OCI-LY3 (cell line): ENCODE results near the gene CREB3L2.
A peak's percentile ranks its signal among the peaks of the same experiment; 100 is the strongest.

Source experiments
- H2AFZ ChIP-seq: fragments of 200-600, 300-600 bp; shearing (Covaris generic); 2 replicates; pipeline ENCODE4 v1.6.0; 2014; ENCODE audit warnings: antibody characterized with exemption, low read depth, low read length
- H3K27ac ChIP-seq: fragments of 200-600, 300-600 bp; sonication (generic); 2 replicates; pipeline ENCODE4 v1.5.1; 2014; ENCODE audit warnings: mild to moderate bottlenecking, low read length, moderate library complexity, mixed read lengths
- H3K27me3 ChIP-seq: fragments of 200-600, 300-600 bp; sonication (generic); 2 replicates; pipeline ENCODE4 v1.6.1; 2014; ENCODE audit warnings: low read depth, low read length, mixed read lengths
- H3K36me3 ChIP-seq: fragments of 200-600, 300-600 bp; sonication (generic); replicated peaks from 2 replicates; pipeline ENCODE3; 2014; ENCODE audit warnings: low read depth, low read length, mixed read lengths
- H3K4me1 ChIP-seq: fragments of 300-600, 200-600 bp; sonication (generic); 2 replicates; pipeline ENCODE4 v1.6.1; 2014; ENCODE audit warnings: low read length, mixed read lengths
- H3K4me2 ChIP-seq: fragments of 200-600, 300-600 bp; sonication (generic); 2 replicates; pipeline ENCODE4 v1.6.1; 2014; ENCODE audit warnings: low read length, mixed read lengths
- H3K4me3 ChIP-seq: fragments of 300-600, 200-600 bp; sonication (generic); 2 replicates; pipeline ENCODE4 v1.5.1; 2014; ENCODE audit warnings: antibody characterized with exemption, mild to moderate bottlenecking, low read length, moderate library complexity
- H3K79me2 ChIP-seq: fragments of 300-600, 200-600 bp; shearing (Covaris generic); 2 replicates; pipeline ENCODE4 v1.6.1; 2014; ENCODE audit warnings: mild to moderate bottlenecking, low read length, mixed read lengths
- H3K9ac ChIP-seq: fragments of 300-600, 200-600 bp; shearing (Covaris generic); 2 replicates; pipeline ENCODE4 v1.6.0; 2014; ENCODE audit warnings: mild to moderate bottlenecking, low read length, moderate library complexity
- H3K9me3 ChIP-seq: fragments of 200-600, 300-600 bp; shearing (Covaris generic); 2 replicates; pipeline ENCODE4 v1.6.1; 2014; ENCODE audit warnings: low read length, mixed read lengths; ENCODE audit not compliant: insufficient read depth
- H4K20me1 ChIP-seq: fragments of 200-600, 300-600 bp; sonication (generic); 2 replicates; pipeline ENCODE4 v1.6.1; 2016; ENCODE audit warnings: low read length, mixed read lengths; ENCODE audit not compliant: insufficient read depth
- EZH2phosphoT487 ChIP-seq: fragments of 200-600 bp; shearing (Covaris generic); IDR thresholded peaks from 2 replicates; pipeline ENCODE4 v1.6.1; 2018; ENCODE audit warnings: antibody characterized with exemption, mixed run types, low read depth
- TF ChIP-seq, protein P1 (sequence below): fragments of 200-600, 300-600 bp; sonication (generic); IDR thresholded peaks from 2 replicates; pipeline ENCODE4 v1.5.1; 2014; ENCODE audit warnings: antibody characterized with exemption, low read length, low read depth

CREB3L2 gene

DNA sequence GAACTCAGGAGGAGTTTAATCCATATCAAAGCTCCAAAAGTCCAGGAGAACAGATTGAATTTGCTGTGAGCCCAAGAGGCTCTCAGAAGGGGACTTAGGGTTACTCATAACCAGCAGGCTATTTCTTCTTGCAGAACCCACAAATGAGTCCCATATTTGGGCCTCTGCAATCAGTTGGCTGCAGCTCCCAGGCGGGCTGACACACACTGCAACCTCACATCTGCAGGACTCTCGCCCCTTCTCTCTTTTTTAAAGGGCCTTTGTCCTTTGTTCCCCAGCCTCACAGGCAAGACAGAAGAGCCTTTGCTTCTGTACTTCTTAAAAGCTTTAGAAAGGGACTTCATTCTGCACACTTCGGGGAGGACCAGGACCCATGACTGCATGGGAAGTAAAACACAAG, 26.7 kb downstream of the CREB3L2 start:
- H3K4me3 ChIP-seq: no peak overlapping the region
- H3K27me3 ChIP-seq: no peaks in the 10 kb centered on the region
- H3K4me1 ChIP-seq: peaks cover 27% of the 10 kb centered on the region
- no peak for TF ChIP-seq EZH2phosphoT487
- TF ChIP-seq, protein P1, sequence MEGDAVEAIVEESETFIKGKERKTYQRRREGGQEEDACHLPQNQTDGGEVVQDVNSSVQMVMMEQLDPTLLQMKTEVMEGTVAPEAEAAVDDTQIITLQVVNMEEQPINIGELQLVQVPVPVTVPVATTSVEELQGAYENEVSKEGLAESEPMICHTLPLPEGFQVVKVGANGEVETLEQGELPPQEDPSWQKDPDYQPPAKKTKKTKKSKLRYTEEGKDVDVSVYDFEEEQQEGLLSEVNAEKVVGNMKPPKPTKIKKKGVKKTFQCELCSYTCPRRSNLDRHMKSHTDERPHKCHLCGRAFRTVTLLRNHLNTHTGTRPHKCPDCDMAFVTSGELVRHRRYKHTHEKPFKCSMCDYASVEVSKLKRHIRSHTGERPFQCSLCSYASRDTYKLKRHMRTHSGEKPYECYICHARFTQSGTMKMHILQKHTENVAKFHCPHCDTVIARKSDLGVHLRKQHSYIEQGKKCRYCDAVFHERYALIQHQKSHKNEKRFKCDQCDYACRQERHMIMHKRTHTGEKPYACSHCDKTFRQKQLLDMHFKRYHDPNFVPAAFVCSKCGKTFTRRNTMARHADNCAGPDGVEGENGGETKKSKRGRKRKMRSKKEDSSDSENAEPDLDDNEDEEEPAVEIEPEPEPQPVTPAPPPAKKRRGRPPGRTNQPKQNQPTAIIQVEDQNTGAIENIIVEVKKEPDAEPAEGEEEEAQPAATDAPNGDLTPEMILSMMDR: no peak
- no peak overlapping the region for H3K9ac ChIP-seq
- no peaks in the 10 kb centered on the region for H3K9me3 ChIP-seq
- H2AFZ ChIP-seq: no peak overlapping the region
- H3K79me2 ChIP-seq: peaks cover 99% of the 10 kb centered on the region
- H3K4me2 ChIP-seq: peak overlapping the region; percentile 11; the same call in 1 of the 2 replicates
- H3K27ac ChIP-seq: peak overlapping the region; percentile 31; the same call in 1 of the 2 replicates
- H3K36me3 ChIP-seq: peaks cover 48% of the 10 kb centered on the region
- peaks cover 77% of the 10 kb centered on the region for H4K20me1 ChIP-seq

DNA sequence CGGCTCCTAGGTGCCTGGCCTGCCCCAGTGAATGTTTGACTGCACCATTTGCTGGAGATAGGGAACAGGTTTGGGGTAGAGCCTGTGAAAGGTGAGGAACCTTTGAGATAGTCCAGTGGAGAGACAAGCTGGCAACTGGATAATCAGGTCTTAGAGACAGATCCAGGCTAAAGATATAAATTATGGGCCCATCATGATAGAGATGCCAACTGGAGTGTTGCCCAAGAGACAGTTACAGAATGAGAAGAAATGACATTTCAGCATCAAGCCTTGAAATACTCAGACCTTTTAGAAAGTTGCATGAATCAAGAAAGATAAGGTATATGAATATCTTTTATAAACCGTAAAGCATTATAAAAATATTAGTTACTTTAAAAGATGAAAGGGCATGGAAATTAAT, 27.1 kb downstream of the CREB3L2 start:
- peaks cover 99% of the 10 kb centered on the region for H3K79me2 ChIP-seq
- TF ChIP-seq, protein P1: no peak
- TF ChIP-seq EZH2phosphoT487: no peak
- peaks cover 46% of the 10 kb centered on the region for H3K36me3 ChIP-seq
- H2AFZ ChIP-seq: no peak overlapping the region
- peaks cover 23% of the 10 kb centered on the region for H3K4me1 ChIP-seq
- H3K27me3 ChIP-seq: no peaks in the 10 kb centered on the region
- no peak overlapping the region for H3K4me3 ChIP-seq
- H3K27ac ChIP-seq: no peak overlapping the region
- H4K20me1 ChIP-seq: peaks cover 73% of the 10 kb centered on the region
- H3K9me3 ChIP-seq: no peaks in the 10 kb centered on the region
- H3K4me2 ChIP-seq: no peak overlapping the region
- H3K9ac ChIP-seq: no peak overlapping the region

DNA sequence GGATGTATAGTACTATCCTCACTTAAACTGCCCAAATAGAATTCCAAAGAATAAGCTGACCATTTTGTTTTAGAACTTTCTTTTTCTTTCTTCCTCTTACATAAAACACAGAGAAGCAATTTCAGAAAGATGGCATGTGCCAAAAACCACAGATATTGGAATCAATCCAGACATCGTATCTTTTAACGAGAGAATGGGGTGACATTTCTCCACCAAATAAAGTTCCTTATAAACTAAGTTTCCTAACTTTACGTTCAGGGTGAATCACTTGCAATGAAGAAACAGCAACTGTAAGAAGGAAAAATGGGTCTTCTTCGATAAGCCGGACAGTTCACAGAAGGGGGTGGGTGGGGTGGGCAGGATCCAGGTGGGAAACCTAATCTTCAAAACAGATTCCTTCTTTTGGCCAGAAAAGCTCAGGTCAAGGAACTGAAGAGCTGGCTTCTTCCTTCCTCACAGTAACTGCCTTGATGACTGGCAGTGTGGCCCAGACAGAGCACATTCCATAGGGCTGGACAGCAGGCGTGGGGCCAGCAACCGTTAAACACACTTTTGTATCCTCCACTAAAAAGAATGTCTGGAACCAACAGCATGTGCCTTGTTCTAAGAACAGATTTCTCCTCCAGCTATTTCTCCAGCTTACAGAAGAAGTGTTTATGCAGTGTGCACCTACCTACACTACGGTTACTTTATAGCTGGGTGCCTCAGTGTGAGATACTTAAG, 31.5 kb downstream of the CREB3L2 start:
- Histone ChIP-seq H3K79me2 (peaks cover 99% of the 10 kb centered on the region), H3K9ac (no peak overlapping the region), H3K4me2 (no peak overlapping the region), H3K27ac (no peak overlapping the region), H3K36me3 (peaks cover 37% of the 10 kb centered on the region), H3K27me3 (no peaks in the 10 kb centered on the region), H2AFZ (no peak overlapping the region), H3K9me3 (no peaks in the 10 kb centered on the region), H4K20me1 (peaks cover 73% of the 10 kb centered on the region), H3K4me1 (peaks cover 8% of the 10 kb centered on the region), H3K4me3 (no peak overlapping the region)
- TF ChIP-seq, protein P1: no peak
- TF ChIP-seq EZH2phosphoT487: no peak

DNA sequence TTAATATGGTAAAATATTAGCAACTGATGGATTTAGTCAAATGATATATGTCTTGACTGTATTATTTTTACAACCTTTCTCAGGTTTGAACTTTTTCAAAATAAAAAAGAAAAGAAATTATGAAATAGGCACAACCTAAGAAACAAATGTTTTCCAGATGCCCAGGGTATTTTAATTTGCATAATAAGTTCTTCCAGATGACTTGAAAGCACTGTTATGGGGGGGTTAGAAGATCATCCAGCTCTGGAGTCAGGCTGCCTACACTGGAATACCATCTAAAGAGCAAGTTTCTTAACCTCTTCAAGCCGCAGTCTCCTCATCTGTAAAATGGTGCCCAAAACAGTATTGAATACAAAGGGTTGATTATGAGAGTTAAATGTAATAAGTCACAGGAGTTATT, 32.1 kb downstream of the CREB3L2 start:
- Histone ChIP-seq H3K27ac (no peak overlapping the region), H3K79me2 (peaks cover 99% of the 10 kb centered on the region), H2AFZ (no peak overlapping the region), H3K4me1 (peaks cover 2% of the 10 kb centered on the region; the same call in 1 of the 2 replicates), H3K27me3 (no peaks in the 10 kb centered on the region), H4K20me1 (peaks cover 73% of the 10 kb centered on the region), H3K9me3 (no peaks in the 10 kb centered on the region), H3K4me3 (no peak overlapping the region), H3K4me2 (no peak overlapping the region), H3K36me3 (peaks cover 35% of the 10 kb centered on the region), H3K9ac (no peak overlapping the region)
- TF ChIP-seq, protein P1: no peak
- TF ChIP-seq EZH2phosphoT487: no peak
